ENCODE measurements around the gene RPL32.

Gene RPL32

DNA sequence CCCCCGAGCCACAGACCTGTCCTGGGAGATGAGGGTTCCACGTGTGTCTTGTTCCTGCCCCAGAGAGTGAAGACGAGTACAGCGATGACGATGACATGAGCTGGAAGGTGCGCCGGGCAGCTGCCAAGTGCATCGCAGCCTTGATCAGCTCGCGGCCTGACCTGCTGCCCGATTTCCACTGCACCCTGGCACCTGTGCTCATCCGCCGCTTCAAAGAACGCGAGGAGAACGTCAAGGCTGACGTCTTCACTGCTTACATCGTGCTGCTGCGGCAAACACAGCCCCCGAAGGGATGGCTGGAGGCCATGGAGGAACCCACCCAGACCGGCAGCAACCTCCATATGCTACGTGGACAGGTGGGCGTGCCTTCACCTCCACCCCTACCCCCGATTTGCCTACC is 26.3 kb downstream of the RPL32 start (continued):
- TF ChIP-seq ZSCAN4 (tag by site-specific recombination; IDR thresholded peaks at IDR 0.05) (no peak), ZNF324 (tag by site-specific recombination; IDR thresholded peaks at IDR 0.05) (no peak), MEIS1 (CRISPR knock-in tag; IDR thresholded peaks at IDR 0.05; ENCODE audit: borderline replicate concordance) (no peak), ZNF426 (tag by site-specific recombination; IDR thresholded peaks at IDR 0.05) (no peak), ZNF76 (tag by site-specific recombination; IDR thresholded peaks at IDR 0.05; ENCODE audit: borderline replicate concordance, low read depth) (no peak), ZSCAN16 (tag by site-specific recombination; IDR thresholded peaks at IDR 0.05) (no peak), HIC1 (tag by site-specific recombination; IDR thresholded peaks at IDR 0.05) (no peak), FEZF1 (tag by site-specific recombination; IDR thresholded peaks at IDR 0.05) (no peak)
- TF ChIP-seq, protein P1, sequence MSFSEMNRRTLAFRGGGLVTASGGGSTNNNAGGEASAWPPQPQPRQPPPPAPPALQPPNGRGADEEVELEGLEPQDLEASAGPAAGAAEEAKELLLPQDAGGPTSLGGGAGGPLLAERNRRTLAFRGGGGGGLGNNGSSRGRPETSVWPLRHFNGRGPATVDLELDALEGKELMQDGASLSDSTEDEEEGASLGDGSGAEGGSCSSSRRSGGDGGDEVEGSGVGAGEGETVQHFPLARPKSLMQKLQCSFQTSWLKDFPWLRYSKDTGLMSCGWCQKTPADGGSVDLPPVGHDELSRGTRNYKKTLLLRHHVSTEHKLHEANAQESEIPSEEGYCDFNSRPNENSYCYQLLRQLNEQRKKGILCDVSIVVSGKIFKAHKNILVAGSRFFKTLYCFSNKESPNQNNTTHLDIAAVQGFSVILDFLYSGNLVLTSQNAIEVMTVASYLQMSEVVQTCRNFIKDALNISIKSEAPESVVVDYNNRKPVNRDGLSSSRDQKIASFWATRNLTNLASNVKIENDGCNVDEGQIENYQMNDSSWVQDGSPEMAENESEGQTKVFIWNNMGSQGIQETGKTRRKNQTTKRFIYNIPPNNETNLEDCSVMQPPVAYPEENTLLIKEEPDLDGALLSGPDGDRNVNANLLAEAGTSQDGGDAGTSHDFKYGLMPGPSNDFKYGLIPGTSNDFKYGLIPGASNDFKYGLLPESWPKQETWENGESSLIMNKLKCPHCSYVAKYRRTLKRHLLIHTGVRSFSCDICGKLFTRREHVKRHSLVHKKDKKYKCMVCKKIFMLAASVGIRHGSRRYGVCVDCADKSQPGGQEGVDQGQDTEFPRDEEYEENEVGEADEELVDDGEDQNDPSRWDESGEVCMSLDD (tag by site-specific recombination; IDR thresholded peaks at IDR 0.05), result no peak

DNA sequence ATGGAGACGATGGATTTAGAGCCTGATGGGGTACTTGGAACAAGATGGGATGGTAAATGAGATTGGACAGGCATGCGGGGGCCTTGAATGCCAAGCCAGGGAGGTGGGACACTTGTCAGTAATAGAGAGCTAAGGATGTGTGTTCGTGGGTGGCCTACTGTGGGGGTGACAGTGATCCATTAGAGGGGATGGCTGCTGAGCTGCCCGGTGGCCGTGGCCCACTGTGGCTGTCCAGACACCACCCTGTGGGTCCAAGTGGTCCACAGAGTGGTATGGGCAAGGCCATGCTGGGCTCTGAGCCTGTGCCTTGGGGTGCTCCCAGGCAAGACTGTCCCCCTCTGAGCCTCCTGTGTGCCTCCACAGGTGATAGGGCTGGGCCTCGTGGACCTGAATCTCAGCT is 27.4 kb downstream of the RPL32 start:
- POLR2A ChIA-PET, result no interaction called here
- Histone ChIP-seq H3K4me3 (ENCODE audit: low read depth, low read length) (no peak overlapping the region), H3K27ac (ENCODE audit: extremely low read depth, low read depth, low read length) (no peak overlapping the region), H3K36me3 (ENCODE audit: control insufficient read depth in 2 of 2, insufficient read depth in 1 of 2, low read length in 2 of 2) (peaks cover 0 to 75% of the 10 kb centered on the region in 2 experiments; a peak in 2 of 3 replicates), H3K9me3 (ENCODE audit: control insufficient read depth, insufficient read depth, low read depth, low read length) (no peaks in the 10 kb centered on the region), H3K4me1 (ENCODE audit: control insufficient read depth, insufficient read depth, low read length) (no peaks in the 10 kb centered on the region)
- TF ChIP-seq FEZF1 (tag by site-specific recombination; IDR thresholded peaks at IDR 0.05) (no peak), KLF16 (tag by site-specific recombination; IDR thresholded peaks at IDR 0.05) (no peak), SALL2 (tag by site-specific recombination; IDR thresholded peaks at IDR 0.05; ENCODE audit: borderline replicate concordance) (no peak), ZNF626 (tag by site-specific recombination; IDR thresholded peaks at IDR 0.05) (no peak), YY1 (tag by site-specific recombination; IDR thresholded peaks at IDR 0.05) (no peak), ZNF514 (tag by site-specific recombination; IDR thresholded peaks at IDR 0.05) (no peak), ZNF24 (tag by site-specific recombination; IDR thresholded peaks at IDR 0.05) (no peak), PRDM4 (tag by site-specific recombination; IDR thresholded peaks at IDR 0.05) (no peak), ZBTB1 (tag by site-specific recombination; IDR thresholded peaks at IDR 0.05) (no peak), PBX3 (CRISPR knock-in tag; IDR thresholded peaks at IDR 0.05) (no peak), ZNF341 (tag by site-specific recombination; IDR thresholded peaks at IDR 0.05; ENCODE audit: low read depth) (no peak), ZNF391 (tag by site-specific recombination; IDR thresholded peaks at IDR 0.05; ENCODE audit: borderline replicate concordance, low read depth) (no peak)
- CTCF ChIA-PET, result no interaction called here
